Adipocyte (in vitro differentiated cells): ENCODE data around the gene DIO3.
A peak's percentile ranks its signal among the peaks of the same experiment; 100 is the strongest.
"Not testable (repeated sequence)": the region's sequence is repeated elsewhere in the genome, so short reads cannot be mapped to it uniquely, and the experiment has no call there.

ENCODE experiments used
- DNase-seq: peaks from one replicate; pipeline ENCODE4 v3.0.0-alpha.2; 2015; ENCODE audit warnings: low read depth
- H3K27me3 ChIP-seq: replicated peaks from 2 replicates; pipeline ENCODE4 v1.7.0; 2013; ENCODE audit warnings: mild to moderate bottlenecking, low read length, moderate library complexity; ENCODE audit not compliant: control insufficient read depth, insufficient read depth
- H3K36me3 ChIP-seq: 2 replicates; pipeline ENCODE4 v1.7.0; 2013; ENCODE audit warnings: low read length, mild to moderate bottlenecking, moderate library complexity; ENCODE audit not compliant: control insufficient read depth, insufficient read depth, severe bottlenecking
- H3K4me1 ChIP-seq: 2 replicates; pipeline ENCODE4 v1.7.0; 2013; ENCODE audit warnings: mild to moderate bottlenecking, low read length, moderate library complexity; ENCODE audit not compliant: control insufficient read depth, insufficient read depth
- H3K4me3 ChIP-seq: 2 replicates; pipeline ENCODE4 v1.7.0; 2013; ENCODE audit warnings: mild to moderate bottlenecking, low read length, moderate library complexity
- H3K9ac ChIP-seq: 2 replicates; pipeline ENCODE4 v1.7.0; 2013; ENCODE audit warnings: mild to moderate bottlenecking, low read length, moderate library complexity
- H3K9me3 ChIP-seq: 2 replicates; pipeline ENCODE4 v1.7.0; 2013; ENCODE audit warnings: mild to moderate bottlenecking, low read length, moderate library complexity; ENCODE audit not compliant: control insufficient read depth

Gene DIO3

GRCh38 chr14:101561897-101562490 is 699 bp downstream of the DIO3 start:
- peaks cover 4% of the 10 kb centered on the region for H3K4me1 ChIP-seq
- H3K9me3 ChIP-seq = peaks cover 9% of the 10 kb centered on the region
- H3K4me3 ChIP-seq = no peak overlapping the region
- peaks cover 60% of the 10 kb centered on the region for H3K27me3 ChIP-seq
- no peak overlapping the region for H3K9ac ChIP-seq
- H3K36me3 ChIP-seq = no peaks in the 10 kb centered on the region
- no peak for DNase-seq

DNA sequence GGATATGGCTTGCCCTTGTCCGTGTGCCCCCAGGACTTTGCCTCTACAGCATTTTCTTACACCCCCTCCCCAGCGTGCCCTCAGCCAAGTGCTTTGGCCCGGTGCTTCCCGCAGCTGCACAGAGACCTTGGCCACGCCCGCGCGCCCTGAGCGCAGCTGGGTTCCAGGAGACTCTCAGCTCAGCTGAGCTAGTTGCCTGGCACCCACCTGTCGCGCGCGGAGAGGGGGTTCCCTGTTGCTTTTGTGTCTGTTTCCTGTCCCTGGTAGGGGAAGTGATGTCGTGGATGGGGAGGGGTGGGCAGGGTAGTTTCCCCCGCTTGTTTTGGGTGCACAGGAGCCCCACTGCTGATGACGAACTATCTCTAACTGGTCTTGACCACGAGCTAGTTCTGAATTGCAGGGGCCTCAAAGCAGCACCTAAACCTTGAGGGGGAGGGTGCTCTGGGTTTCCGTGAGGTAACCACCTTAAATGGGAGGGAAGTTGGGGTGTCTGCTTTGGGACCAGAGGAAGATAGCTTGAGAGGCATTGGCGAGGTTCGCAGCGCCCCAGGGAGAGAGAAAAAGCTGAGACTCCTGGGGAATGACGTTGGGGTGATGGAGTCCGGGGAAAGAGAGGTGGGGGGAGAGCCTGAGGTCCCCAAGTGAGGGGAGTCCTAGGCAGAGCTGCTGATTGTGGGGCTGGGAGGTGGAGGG is 1.5 kb downstream of the DIO3 start:
- Histone ChIP-seq H3K4me1 (peaks cover 4% of the 10 kb centered on the region), H3K9me3 (peaks cover 9% of the 10 kb centered on the region), H3K27me3 (peaks cover 57% of the 10 kb centered on the region), H3K4me3 (no peak overlapping the region), H3K36me3 (no peaks in the 10 kb centered on the region), H3K9ac (no peak overlapping the region)
- DNase-seq = no peak

DNA sequence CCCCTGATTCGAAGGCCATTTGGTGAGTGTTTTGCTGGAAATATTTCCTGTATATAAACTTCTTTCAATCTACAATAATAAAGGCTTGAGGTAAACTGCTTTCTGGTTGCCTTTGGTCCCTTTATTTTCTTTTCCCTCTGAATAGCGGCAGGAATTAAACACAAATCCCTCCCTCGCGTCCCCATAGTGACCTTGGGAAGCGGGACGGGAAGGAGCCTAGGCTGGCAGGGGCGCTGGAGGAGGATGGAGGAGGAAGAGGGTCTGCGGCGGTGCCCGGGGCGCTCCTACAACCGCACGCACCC is 2.0 kb downstream of the DIO3 start:
- no peaks in the 10 kb centered on the region for H3K36me3 ChIP-seq
- H3K4me1 ChIP-seq = peaks cover 4% of the 10 kb centered on the region
- no peak overlapping the region for H3K9ac ChIP-seq
- H3K9me3 ChIP-seq = peaks cover 9% of the 10 kb centered on the region
- H3K4me3 ChIP-seq = no peak overlapping the region
- H3K27me3 ChIP-seq = peaks cover 62% of the 10 kb centered on the region
- DNase-seq = no peak

GRCh38 chr14:101563654-101564443 is 2.6 kb downstream of the DIO3 start:
- DNase-seq = no peak
- peaks cover 67% of the 10 kb centered on the region for H3K27me3 ChIP-seq
- peaks cover 4% of the 10 kb centered on the region for H3K4me1 ChIP-seq
- no peak overlapping the region for H3K4me3 ChIP-seq
- peaks cover 9% of the 10 kb centered on the region for H3K9me3 ChIP-seq
- no peaks in the 10 kb centered on the region for H3K36me3 ChIP-seq
- no peak overlapping the region for H3K9ac ChIP-seq

DNA sequence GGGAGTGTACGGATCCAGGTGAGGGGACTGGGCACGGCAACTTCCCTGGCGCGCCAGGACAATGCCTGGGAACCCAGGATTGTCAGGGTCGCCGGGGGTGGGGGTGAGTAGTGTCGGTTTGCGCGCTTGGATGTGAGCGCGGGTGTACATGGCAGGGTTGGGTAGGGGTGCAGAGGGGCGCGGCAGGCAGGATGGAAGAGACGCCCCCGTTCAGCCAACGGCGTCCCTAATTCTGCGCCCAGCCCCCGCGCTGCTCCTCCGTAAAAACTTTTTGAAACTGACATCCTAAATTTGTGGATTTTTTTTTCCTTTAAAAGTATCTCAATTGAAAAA is 3.1 kb downstream of the DIO3 start:
- no peak overlapping the region for H3K9ac ChIP-seq
- no peaks in the 10 kb centered on the region for H3K36me3 ChIP-seq
- H3K9me3 ChIP-seq = peaks cover 9% of the 10 kb centered on the region
- H3K4me1 ChIP-seq = peaks cover under 1% of the 10 kb centered on the region
- DNase-seq = no peak
- H3K4me3 ChIP-seq = no peak overlapping the region
- H3K27me3 ChIP-seq = peaks cover 67% of the 10 kb centered on the region

GRCh38 chr14:101564819-101565698 is 3.8 kb downstream of the DIO3 start:
- no peak for DNase-seq
- H3K4me1 ChIP-seq = no peaks in the 10 kb centered on the region
- no peak overlapping the region for H3K9ac ChIP-seq
- H3K27me3 ChIP-seq = peaks cover 70% of the 10 kb centered on the region
- H3K36me3 ChIP-seq = no peaks in the 10 kb centered on the region
- H3K9me3 ChIP-seq = peaks cover 9% of the 10 kb centered on the region
- peak overlapping the region; percentile 37 for H3K4me3 ChIP-seq

- H3K36me3 ChIP-seq = no peaks in the 10 kb centered on the region
- no peak overlapping the region for H3K4me3 ChIP-seq
- H3K9ac ChIP-seq = no peak overlapping the region
- H3K4me1 ChIP-seq = no peaks in the 10 kb centered on the region
- H3K27me3 ChIP-seq = peaks cover 69% of the 10 kb centered on the region
- no peaks in the 10 kb centered on the region for H3K9me3 ChIP-seq
- no peak for DNase-seq
These were observed 6.0 kb downstream of the DIO3 start for GRCh38 chr14:101567252-101567651.

DNA sequence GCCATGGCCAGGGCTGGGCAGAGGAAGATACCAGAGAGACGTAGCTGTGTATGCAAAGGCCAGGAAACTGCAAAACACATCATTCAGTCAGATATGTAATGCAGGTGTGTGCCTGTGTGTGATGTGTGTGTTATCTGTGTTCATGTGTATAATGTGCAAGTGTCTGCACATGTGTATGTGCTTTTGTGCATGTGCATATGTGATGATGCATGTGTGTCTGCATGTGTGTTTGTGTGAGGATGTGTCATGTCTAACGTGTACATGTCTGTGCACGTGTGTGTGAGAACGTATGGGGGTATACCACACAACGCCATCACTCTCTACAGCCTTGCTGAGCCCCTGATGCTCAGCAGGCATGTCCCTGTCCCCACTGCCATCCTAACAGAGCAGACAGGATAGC is 9.7 kb downstream of the DIO3 start:
- peaks cover 65% of the 10 kb centered on the region for H3K27me3 ChIP-seq

DNA sequence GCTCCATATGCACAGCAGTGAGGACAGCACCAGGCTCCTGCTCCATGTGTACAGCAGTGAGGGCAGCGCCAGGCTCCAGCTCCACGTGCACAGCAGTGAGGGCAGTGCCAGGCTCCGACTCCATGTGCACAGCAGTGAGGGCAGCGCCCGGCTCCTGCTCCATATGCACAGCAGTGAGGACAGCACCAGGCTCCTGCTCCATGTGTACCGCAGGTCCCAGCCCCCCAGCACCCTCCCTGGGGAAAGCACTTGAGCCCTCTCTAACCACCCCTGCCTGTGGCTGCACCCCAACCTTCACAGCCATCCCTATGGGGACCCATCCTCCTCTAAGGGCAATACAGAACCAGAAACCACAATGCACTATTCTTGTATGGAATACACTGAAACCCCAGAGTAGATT is 11.2 kb downstream of the DIO3 start:
- DNase-seq, H3K9ac ChIP-seq, H3K9me3 ChIP-seq, H3K4me1 ChIP-seq, H3K4me3 ChIP-seq, H3K36me3 ChIP-seq: not testable (repeated sequence)
- H3K27me3 ChIP-seq = peaks cover 67% of the 10 kb centered on the region

More for the DNA sequence above, 9.7 kb downstream of the DIO3 start:
- H3K9ac ChIP-seq = no peak overlapping the region
- no peak for DNase-seq
- no peaks in the 10 kb centered on the region for H3K36me3 ChIP-seq
- no peak overlapping the region for H3K4me3 ChIP-seq
- H3K9me3 ChIP-seq = peaks cover 7% of the 10 kb centered on the region
- no peaks in the 10 kb centered on the region for H3K4me1 ChIP-seq

- no peaks in the 10 kb centered on the region for H3K36me3 ChIP-seq
- no peak for DNase-seq
- no peaks in the 10 kb centered on the region for H3K4me1 ChIP-seq
- H3K4me3 ChIP-seq = no peak overlapping the region
- peaks cover 7% of the 10 kb centered on the region for H3K9me3 ChIP-seq
- H3K9ac ChIP-seq = no peak overlapping the region
- H3K27me3 ChIP-seq = peaks cover 62% of the 10 kb centered on the region
These were observed 12.0 kb downstream of the DIO3 start for GRCh38 chr14:101573289-101573688.

- no peak for DNase-seq
- no peak overlapping the region for H3K4me3 ChIP-seq
- no peaks in the 10 kb centered on the region for H3K36me3 ChIP-seq
- no peaks in the 10 kb centered on the region for H3K4me1 ChIP-seq
- peaks cover 15% of the 10 kb centered on the region for H3K9me3 ChIP-seq
- H3K9ac ChIP-seq = no peak overlapping the region
- H3K27me3 ChIP-seq = peaks cover 69% of the 10 kb centered on the region
These were observed 14.3 kb downstream of the DIO3 start for GRCh38 chr14:101575581-101575980.
